ENCODE results near the gene MFNG. TPM values are rescaled to one million over a fixed set of nuclear protein-coding genes. Genes with fewer than 3 reads are reported as not detected.
A peak's percentile ranks its signal among the peaks of the same experiment; 100 is the strongest.

MFNG gene
- total RNA-seq, 1 donor from 2014 or later: 2.3 TPM

- H3K79me2 ChIP-seq (ENCODE audit: low read depth): no peaks in the 10 kb centered on the region
- H3K4me1 ChIP-seq: peaks cover 22% of the 10 kb centered on the region
- H3K4me3 ChIP-seq: peak overlapping the region; percentile 52
- peak overlapping the region; percentile 89 for H2AFZ ChIP-seq (replicated peaks)
- peaks cover 5% of the 10 kb centered on the region for H4K20me1 ChIP-seq (ENCODE audit: low read depth)
- peak overlapping the region; percentile 87 for H3K4me3 Mint-ChIP-seq
- H3K27me3 ChIP-seq: peaks cover 63% of the 10 kb centered on the region
- H3K27ac Mint-ChIP-seq: peak overlapping the region; percentile 39
- H3F3A ChIP-seq (ENCODE audit: low read depth): peaks cover 60% of the 10 kb centered on the region
- no peaks in the 10 kb centered on the region for H3K36me3 Mint-ChIP-seq
- no peak overlapping the region for H3K9ac ChIP-seq
- H3K27me3 Mint-ChIP-seq (ENCODE audit: insufficient read depth, low read depth): peaks cover 64% of the 10 kb centered on the region
- no peak for TF ChIP-seq CTCF (IDR thresholded peaks at IDR 0.05)
- no peak for TF ChIP-seq EZH2 (IDR thresholded peaks at IDR 0.05)
- TF ChIP-seq EZH2phosphoT487 (IDR thresholded peaks at IDR 0.05): no peak
- no peaks in the 10 kb centered on the region for H3K9me3 ChIP-seq (ENCODE audit: low read depth)
- no peaks in the 10 kb centered on the region for H3K9me3 Mint-ChIP-seq
- no peaks in the 10 kb centered on the region for H3K36me3 ChIP-seq
- H3K4me2 ChIP-seq: peak overlapping the region; percentile 79
- DNase-seq (ENCODE audit: low spot score): no peak
- no peak overlapping the region for H3K27ac ChIP-seq
- H3K4me1 Mint-ChIP-seq: peaks cover 59% of the 10 kb centered on the region
These were observed 65.3 kb downstream of the MFNG start for GRCh38 chr22:37420686-37421467.

GRCh38 chr22:37419969-37420685 lies 66.1 kb downstream of the MFNG start:
- peaks cover 54% of the 10 kb centered on the region for H3F3A ChIP-seq (ENCODE audit: low read depth)
- H2AFZ ChIP-seq (replicated peaks): peak overlapping the region; percentile 89
- Mint-ChIP-seq H3K4me3 (peak overlapping the region; percentile 87), H3K36me3 (no peaks in the 10 kb centered on the region), H3K9me3 (no peaks in the 10 kb centered on the region), H3K27me3 (ENCODE audit: insufficient read depth, low read depth) (peaks cover 56% of the 10 kb centered on the region), H3K27ac (peak overlapping the region; percentile 39), H3K4me1 (peaks cover 53% of the 10 kb centered on the region)
- H3K79me2 ChIP-seq (ENCODE audit: low read depth): no peaks in the 10 kb centered on the region
- H3K9me3 ChIP-seq (ENCODE audit: low read depth): no peaks in the 10 kb centered on the region
- no peak overlapping the region for H3K27ac ChIP-seq
- peak overlapping the region; percentile 52 for H3K4me3 ChIP-seq
- TF ChIP-seq EZH2phosphoT487 (IDR thresholded peaks at IDR 0.05): peak; percentile 55
- TF ChIP-seq CTCF (IDR thresholded peaks at IDR 0.05): no peak
- TF ChIP-seq EZH2 (IDR thresholded peaks at IDR 0.05): peak; percentile 59
- no peaks in the 10 kb centered on the region for H3K36me3 ChIP-seq
- no peak overlapping the region for H3K9ac ChIP-seq
- H3K4me2 ChIP-seq: peak overlapping the region; percentile 79
- DNase-seq (ENCODE audit: low spot score): peak; percentile 74
- H3K27me3 ChIP-seq: peaks cover 56% of the 10 kb centered on the region
- peaks cover 5% of the 10 kb centered on the region for H4K20me1 ChIP-seq (ENCODE audit: low read depth)
- peaks cover 22% of the 10 kb centered on the region for H3K4me1 ChIP-seq

- Mint-ChIP-seq H3K27ac (peak overlapping the region; percentile 14), H3K4me1 (peaks cover 52% of the 10 kb centered on the region), H3K27me3 (ENCODE audit: insufficient read depth, low read depth) (peaks cover 53% of the 10 kb centered on the region), H3K4me3 (peak overlapping the region; percentile 83), H3K9me3 (no peaks in the 10 kb centered on the region), H3K36me3 (no peaks in the 10 kb centered on the region)
- H3K27me3 ChIP-seq: peaks cover 49% of the 10 kb centered on the region
- peak overlapping the region; percentile 52 for H3K4me3 ChIP-seq
- H3K9me3 ChIP-seq (ENCODE audit: low read depth): no peaks in the 10 kb centered on the region
- H3K4me2 ChIP-seq: peak overlapping the region; percentile 79
- peaks cover 5% of the 10 kb centered on the region for H4K20me1 ChIP-seq (ENCODE audit: low read depth)
- H3K4me1 ChIP-seq: peaks cover 22% of the 10 kb centered on the region
- peaks cover 49% of the 10 kb centered on the region for H3F3A ChIP-seq (ENCODE audit: low read depth)
- H3K27ac ChIP-seq: no peak overlapping the region
- no peak for TF ChIP-seq EZH2 (IDR thresholded peaks at IDR 0.05)
- no peak for TF ChIP-seq CTCF (IDR thresholded peaks at IDR 0.05)
- no peak for TF ChIP-seq EZH2phosphoT487 (IDR thresholded peaks at IDR 0.05)
- no peak overlapping the region for H3K9ac ChIP-seq
- H2AFZ ChIP-seq (replicated peaks): peak overlapping the region; percentile 89
- DNase-seq (ENCODE audit: low spot score): no peak
- no peaks in the 10 kb centered on the region for H3K79me2 ChIP-seq (ENCODE audit: low read depth)
- H3K36me3 ChIP-seq: no peaks in the 10 kb centered on the region
These were observed 66.7 kb downstream of the MFNG start for GRCh38 chr22:37419370-37419968.

Other genes starting within 250 kb of the MFNG start
- 1.7 and 2.1 TPM in 2 replicates for gene RAC2, start 242.1 kb downstream of the MFNG start, total RNA-seq (ENCODE audit: low replicate concordance)
- not detected in 2 replicates for gene CYTH4, start 203.9 kb downstream of the MFNG start, total RNA-seq (ENCODE audit: low replicate concordance)
- gene ELFN2, start 58.9 kb downstream of the MFNG start, total RNA-seq (ENCODE audit: low replicate concordance): 0.82 and 1.1 TPM in 2 replicates
- gene CARD10, start 33.0 kb upstream of the MFNG start, total RNA-seq (ENCODE audit: low replicate concordance): 1.5 and 6.2 TPM in 2 replicates
- gene CDC42EP1, start 74.1 kb upstream of the MFNG start, total RNA-seq (ENCODE audit: low replicate concordance): 0.84 and 1.8 TPM in 2 replicates
- gene LGALS2, start 93.7 kb upstream of the MFNG start, total RNA-seq (ENCODE audit: low replicate concordance): not detected in 2 replicates
- gene GGA1, start 122.5 kb upstream of the MFNG start, total RNA-seq (ENCODE audit: low replicate concordance): 62.3 and 71.7 TPM in 2 replicates
- 10.3 and 10.9 TPM in 2 replicates for gene SH3BP1, start 153.3 kb upstream of the MFNG start, total RNA-seq (ENCODE audit: low replicate concordance)
- gene PDXP, start 172.3 kb upstream of the MFNG start, total RNA-seq (ENCODE audit: low replicate concordance): 25.1 and 57.0 TPM in 2 replicates
- gene LGALS1, start 189.3 kb upstream of the MFNG start, total RNA-seq (ENCODE audit: low replicate concordance): 14.9 and 42.9 TPM in 2 replicates
- gene NOL12, start 200.0 kb upstream of the MFNG start, total RNA-seq (ENCODE audit: low replicate concordance): 23.7 and 28.7 TPM in 2 replicates
- 25.2 and 51.0 TPM in 2 replicates for gene TRIOBP, start 210.7 kb upstream of the MFNG start, total RNA-seq (ENCODE audit: low replicate concordance)

Measured in neural progenitor cell (in vitro differentiated cells).